Measurements from ENCODE around the gene CORIN. TPM values are rescaled to one million over a fixed set of nuclear protein-coding genes. Genes with fewer than 3 reads are reported as not detected.

Gene CORIN
- total and polyA plus RNA-seq, 9 donors = 0.20 to 7.9 (median 0.80) TPM; not detected in 1

GRCh38 chr4:47736555-47736954 is 101.3 kb downstream of the CORIN start:
- H3K4me1 ChIP-seq (ENCODE audit: insufficient read depth) = no peaks in the 10 kb centered on the region
- no peak for DNase-seq
- no peaks in the 10 kb centered on the region for H3K36me3 ChIP-seq
- H3K4me3 ChIP-seq = no peak overlapping the region
- intact Hi-C loops (cut with DNase I) = no loop called here
- no peaks in the 10 kb centered on the region for H3K9me3 ChIP-seq
- H3K27ac ChIP-seq = no peak overlapping the region
- TF ChIP-seq EP300 (IDR thresholded peaks at IDR 0.05) (no peak), POLR2A (IDR thresholded peaks at IDR 0.05) (no peak), CTCF (IDR thresholded peaks at IDR 0.05) (no peak)
- H3K27me3 ChIP-seq = no peaks in the 10 kb centered on the region
- 44 to 52% (median 50%) methylated on average over 2 of the region's 2 CpGs for WGBS, 3 donors

- Histone ChIP-seq H3K9me3 (no peaks in the 10 kb centered on the region), H3K4me3 (no peak overlapping the region), H3K4me1 (ENCODE audit: insufficient read depth) (no peaks in the 10 kb centered on the region), H3K27me3 (no peaks in the 10 kb centered on the region), H3K27ac (no peak overlapping the region), H3K36me3 (no peaks in the 10 kb centered on the region)
- DNase-seq = no peak
- WGBS, 3 donors = 0 to 8% (median 3%) methylated on average over 1 of the region's 1 CpG
- intact Hi-C loops (cut with DNase I) = no loop called here
- no peak for TF ChIP-seq CTCF (IDR thresholded peaks at IDR 0.05)
- no peak for TF ChIP-seq POLR2A (IDR thresholded peaks at IDR 0.05)
- TF ChIP-seq EP300 (IDR thresholded peaks at IDR 0.05) = no peak
Measured at GRCh38 chr4:47736146-47736545, 101.7 kb downstream of the CORIN start.

GRCh38 chr4:47733302-47734175 is 104.3 kb downstream of the CORIN start:
- intact Hi-C loops (cut with DNase I) = no loop called here
- no peaks in the 10 kb centered on the region for H3K36me3 ChIP-seq
- no peaks in the 10 kb centered on the region for H3K9me3 ChIP-seq
- H3K27ac ChIP-seq = no peak overlapping the region
- H3K4me1 ChIP-seq (ENCODE audit: insufficient read depth) = no peaks in the 10 kb centered on the region
- H3K4me3 ChIP-seq = no peak overlapping the region
- TF ChIP-seq EP300 (IDR thresholded peaks at IDR 0.05) = no peak
- TF ChIP-seq POLR2A (IDR thresholded peaks at IDR 0.05) = no peak
- TF ChIP-seq CTCF (IDR thresholded peaks at IDR 0.05) = no peak
- H3K27me3 ChIP-seq = no peaks in the 10 kb centered on the region
- WGBS, 3 donors = 42 to 71% (median 51%) methylated on average over 9 of the region's 9 CpGs
- DNase-seq = no peak

- Histone ChIP-seq H3K4me1 (ENCODE audit: insufficient read depth) (no peaks in the 10 kb centered on the region), H3K27ac (no peak overlapping the region), H3K36me3 (no peaks in the 10 kb centered on the region), H3K4me3 (no peak overlapping the region), H3K27me3 (no peaks in the 10 kb centered on the region), H3K9me3 (no peaks in the 10 kb centered on the region)
- intact Hi-C loops (cut with DNase I) = no loop called here
- no peak for TF ChIP-seq EP300 (IDR thresholded peaks at IDR 0.05)
- no peak for TF ChIP-seq POLR2A (IDR thresholded peaks at IDR 0.05)
- TF ChIP-seq CTCF (IDR thresholded peaks at IDR 0.05) = no peak
- DNase-seq = no peak
- 79 to 85% (median 81%) methylated on average over 3 of the region's 3 CpGs for WGBS, 3 donors
Measured at GRCh38 chr4:47731182-47731581, 106.7 kb downstream of the CORIN start.
